CD8-positive, alpha-beta memory T cell (primary cell): ENCODE data around the gene HSH2D. TPM values are rescaled to one million over a fixed set of nuclear protein-coding genes. Genes with fewer than 3 reads are reported as not detected.
A peak's percentile ranks its signal among the peaks of the same experiment; 100 is the strongest.

Experiments used
- CTCF ChIA-PET: fragments of 350-600 bp; sonication (Branson Sonifier 250); formaldehyde crosslinking; loops from one replicate; lab custom pipeline; 2021; ENCODE audit warnings: antibody characterized with exemption; lab: Charles Lee
- POLR2A ChIA-PET: fragments of 350-600 bp; sonication (Branson Sonifier 250); formaldehyde crosslinking; loops from one replicate; lab custom pipeline; 2021; ENCODE audit warnings: antibody characterized with exemption; lab: Charles Lee
- DNase-seq, 5 donors: peaks; one replicate each; pipeline versions ENCODE4 v3.0.0 to v3.0.0-alpha.2; 2020 to 2022; ENCODE audit warnings: mixed read lengths in 1 of 5
- H3K27ac ChIP-seq: one replicate; pipeline ENCODE4 v1.7.0; 2013; ENCODE audit warnings: low read depth, mild to moderate bottlenecking, low read length, moderate library complexity
- H3K27me3 ChIP-seq: 2 replicates; pipeline ENCODE4 v1.7.0; 2013; ENCODE audit warnings: low read length, mild to moderate bottlenecking; ENCODE audit not compliant: insufficient read depth, poor library complexity, severe bottlenecking
- H3K36me3 ChIP-seq: 2 replicates; pipeline ENCODE4 v1.7.0; 2013; ENCODE audit warnings: mild to moderate bottlenecking, low read length, moderate library complexity; ENCODE audit not compliant: insufficient read depth
- H3K4me1 ChIP-seq: 2 replicates; pipeline ENCODE4 v1.7.0; 2013; ENCODE audit warnings: mild to moderate bottlenecking, low read length, moderate library complexity; ENCODE audit not compliant: insufficient read depth
- H3K4me3 ChIP-seq: 2 replicates; pipeline ENCODE4 v1.7.0; 2013; ENCODE audit warnings: mild to moderate bottlenecking, low read length
- H3K9me3 ChIP-seq: 2 replicates; pipeline ENCODE4 v1.7.0; 2013; ENCODE audit warnings: mild to moderate bottlenecking, low read length
- H3K27ac Mint-ChIP-seq, 8 donors: one replicate each; pipeline ENCODE4 v1.8.0; 2020 to 2021; ENCODE audit warnings: mixed read lengths in 8 of 8, mild to moderate bottlenecking in 6 of 8, inconsistent platforms in 3 of 8, moderate library complexity in 3 of 8
- H3K27me3 Mint-ChIP-seq, 2 donors: one replicate each; pipeline ENCODE4 v1.8.0; 2020 to 2021; ENCODE audit warnings: mixed read lengths in 2 of 2, mild to moderate bottlenecking in 1 of 2, moderate library complexity in 1 of 2
- H3K36me3 Mint-ChIP-seq, 3 donors: one replicate each; pipeline ENCODE4 v1.8.0; 2020 to 2021; ENCODE audit warnings: mixed read lengths in 3 of 3, inconsistent platforms in 1 of 3, mild to moderate bottlenecking in 1 of 3
- H3K4me1 Mint-ChIP-seq, 3 donors: one replicate each; pipeline ENCODE4 v1.8.0; 2020 to 2021; ENCODE audit warnings: mixed read lengths in 3 of 3, inconsistent platforms in 1 of 3, mild to moderate bottlenecking in 1 of 3
- H3K4me3 Mint-ChIP-seq, 7 donors: one replicate each; pipeline ENCODE4 v1.8.0; 2020 to 2021; ENCODE audit warnings: mixed read lengths in 7 of 7, mild to moderate bottlenecking in 6 of 7, moderate library complexity in 4 of 7, inconsistent platforms in 2 of 7
- H3K9me3 Mint-ChIP-seq, 5 donors: one replicate each; pipeline ENCODE4 v1.8.0; 2020 to 2022; ENCODE audit warnings: mixed read lengths in 5 of 5, mild to moderate bottlenecking in 3 of 5, moderate library complexity in 2 of 5, inconsistent platforms in 1 of 5
- polyA plus RNA-seq: library from polyadenylated mRNA; unstranded; fragments of 300-500 nt; fragmentation: Illumina TruSeq; gene quantifications from one replicate; pipeline ENCODE4 v1.2.3, GENCODE V29; 2021
- total RNA-seq, 2 experiments: library from RNA; stranded (reverse); gene quantifications; one replicate each; pipeline ENCODE4 v1.2.3, GENCODE V29; 2021

The HSH2D gene
- total and polyA plus RNA-seq, 3 experiments from 2014 or later, result 8.6 to 12.8 (median 9.3) TPM

DNA sequence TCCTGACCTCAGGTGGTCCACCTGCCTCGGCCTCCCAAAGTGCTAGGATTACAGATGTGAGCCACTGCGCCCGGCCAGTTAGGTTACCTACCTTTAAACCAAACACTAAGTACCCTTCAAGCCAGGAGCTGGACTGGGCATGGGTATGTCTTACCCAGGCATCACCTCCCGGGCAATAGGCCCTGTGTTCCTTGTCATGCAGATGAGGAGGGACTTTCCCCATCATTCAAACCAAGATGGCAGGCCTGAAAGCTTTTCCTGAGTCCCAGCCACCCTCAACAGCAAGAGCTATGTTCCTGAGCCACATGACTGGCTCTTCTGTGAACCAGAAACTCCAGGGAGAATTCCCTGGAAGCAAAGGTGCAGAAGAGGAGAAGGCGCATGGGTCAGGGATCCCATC is 22.3 kb upstream of the HSH2D start:
- Histone ChIP-seq H3K4me1 (peaks cover 20% of the 10 kb centered on the region), H3K27me3 (no peaks in the 10 kb centered on the region), H3K9me3 (no peaks in the 10 kb centered on the region), H3K27ac (no peak overlapping the region), H3K4me3 (no peak overlapping the region), H3K36me3 (peaks cover 42% of the 10 kb centered on the region)
- peak overlapping the region in 2 of 8 donors; percentile 57 to 58 for H3K27ac Mint-ChIP-seq
- DNase-seq, result no peak
- H3K36me3 Mint-ChIP-seq, result peaks cover 0 to 87% (median 12%) of the 10 kb centered on the region in 3 donors
- ChIA-PET POLR2A (no interaction called here), CTCF (interaction anchor here (0.9 kb wide), 1 partner anchor 80 kb away, joined by 3 read pairs; no protein-coding TSS in a partner anchor)
- H3K27me3 Mint-ChIP-seq, result no peaks in the 10 kb centered on the region
- H3K4me3 Mint-ChIP-seq, result no peak overlapping the region
- H3K4me1 Mint-ChIP-seq, result peaks cover 25 to 51% (median 27%) of the 10 kb centered on the region in 3 donors
- H3K9me3 Mint-ChIP-seq, result no peaks in the 10 kb centered on the region

DNA sequence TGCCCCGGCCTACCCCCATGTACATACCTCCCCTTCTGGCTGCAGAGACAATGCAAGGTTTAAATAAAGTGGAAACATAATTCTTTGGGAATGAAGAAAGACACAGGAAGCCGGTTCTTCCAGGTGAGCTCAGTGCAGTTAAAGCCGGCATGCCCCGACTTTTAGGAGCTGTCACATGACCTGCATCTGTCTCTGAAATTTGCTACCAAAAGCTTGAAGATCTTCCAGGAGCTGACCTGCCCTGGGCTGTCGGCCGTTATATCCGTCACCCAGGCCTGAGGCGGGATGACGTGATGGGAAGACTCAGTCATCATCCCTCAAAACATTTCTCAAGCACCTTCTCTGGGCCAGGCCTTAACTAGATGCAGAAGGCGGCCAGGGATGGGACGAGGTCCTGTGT is 21.5 kb upstream of the HSH2D start:
- H3K27me3 Mint-ChIP-seq, result no peaks in the 10 kb centered on the region
- H3K4me3 Mint-ChIP-seq, result no peak overlapping the region
- no peaks in the 10 kb centered on the region for H3K9me3 ChIP-seq
- POLR2A ChIA-PET, result interaction anchor here (1.0 kb wide), 1 partner anchor 22 kb away, joined by 3 read pairs; the partner anchor contains the start of gene HSH2D
- H3K4me1 ChIP-seq, result peaks cover 19% of the 10 kb centered on the region
- H3K9me3 Mint-ChIP-seq, result no peaks in the 10 kb centered on the region
- CTCF ChIA-PET, result interaction anchor here (1.2 kb wide), 1 partner anchor 10 kb away, joined by 4 read pairs; the partner anchor contains the start of gene RAB8A
- peaks cover 22 to 45% (median 24%) of the 10 kb centered on the region in 3 donors for H3K4me1 Mint-ChIP-seq
- peak overlapping the region in 3 of 8 donors; percentile 40 to 80 (median 74) for H3K27ac Mint-ChIP-seq
- H3K27me3 ChIP-seq, result no peaks in the 10 kb centered on the region
- DNase-seq, result no peak
- no peak overlapping the region for H3K27ac ChIP-seq
- peaks cover 48% of the 10 kb centered on the region for H3K36me3 ChIP-seq
- H3K36me3 Mint-ChIP-seq, result peaks cover 0 to 90% (median 15%) of the 10 kb centered on the region in 3 donors
- no peak overlapping the region for H3K4me3 ChIP-seq

DNA sequence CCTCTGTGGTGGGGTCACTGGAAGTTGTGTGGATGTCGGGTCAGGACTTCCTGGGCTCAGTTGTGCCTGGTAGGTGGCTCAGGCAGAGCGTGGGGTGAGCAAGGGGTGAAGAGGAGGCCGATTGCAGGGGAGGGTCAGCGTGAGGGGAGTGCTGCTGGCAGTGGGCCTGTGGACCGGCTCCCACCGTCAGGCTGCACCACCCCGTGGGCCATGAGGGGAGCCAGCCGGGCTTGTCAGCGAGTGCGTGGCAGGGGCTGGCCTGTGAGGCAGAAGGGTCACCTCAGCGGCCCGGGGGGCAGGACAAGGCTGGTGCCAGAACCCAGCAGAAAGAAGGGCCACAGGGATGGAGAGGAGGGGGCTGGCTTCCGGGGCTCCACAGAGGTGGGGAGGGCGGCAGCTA is 18.5 kb upstream of the HSH2D start:
- H3K36me3 Mint-ChIP-seq, result peaks cover under 1 to 92% (median 20%) of the 10 kb centered on the region in 3 donors
- Histone ChIP-seq H3K4me1 (no peaks in the 10 kb centered on the region), H3K9me3 (no peaks in the 10 kb centered on the region), H3K27ac (no peak overlapping the region), H3K4me3 (no peak overlapping the region), H3K36me3 (peaks cover 69% of the 10 kb centered on the region), H3K27me3 (no peaks in the 10 kb centered on the region)
- no peaks in the 10 kb centered on the region for H3K9me3 Mint-ChIP-seq
- DNase-seq, result no peak
- H3K4me1 Mint-ChIP-seq, result peaks cover 0 to 15% (median 2%) of the 10 kb centered on the region in 3 donors
- H3K4me3 Mint-ChIP-seq, result no peak overlapping the region
- CTCF ChIA-PET, result interaction anchor here (1.5 kb wide), 1 partner anchor 12 kb away, joined by 3 read pairs; no protein-coding TSS in a partner anchor
- POLR2A ChIA-PET, result interaction anchor here (0.5 kb wide), 1 partner anchor 368 kb away, joined by 3 read pairs; no protein-coding TSS in a partner anchor
- no peaks in the 10 kb centered on the region for H3K27me3 Mint-ChIP-seq
- peak overlapping the region in 1 of 8 donors; percentile 64 for H3K27ac Mint-ChIP-seq

DNA sequence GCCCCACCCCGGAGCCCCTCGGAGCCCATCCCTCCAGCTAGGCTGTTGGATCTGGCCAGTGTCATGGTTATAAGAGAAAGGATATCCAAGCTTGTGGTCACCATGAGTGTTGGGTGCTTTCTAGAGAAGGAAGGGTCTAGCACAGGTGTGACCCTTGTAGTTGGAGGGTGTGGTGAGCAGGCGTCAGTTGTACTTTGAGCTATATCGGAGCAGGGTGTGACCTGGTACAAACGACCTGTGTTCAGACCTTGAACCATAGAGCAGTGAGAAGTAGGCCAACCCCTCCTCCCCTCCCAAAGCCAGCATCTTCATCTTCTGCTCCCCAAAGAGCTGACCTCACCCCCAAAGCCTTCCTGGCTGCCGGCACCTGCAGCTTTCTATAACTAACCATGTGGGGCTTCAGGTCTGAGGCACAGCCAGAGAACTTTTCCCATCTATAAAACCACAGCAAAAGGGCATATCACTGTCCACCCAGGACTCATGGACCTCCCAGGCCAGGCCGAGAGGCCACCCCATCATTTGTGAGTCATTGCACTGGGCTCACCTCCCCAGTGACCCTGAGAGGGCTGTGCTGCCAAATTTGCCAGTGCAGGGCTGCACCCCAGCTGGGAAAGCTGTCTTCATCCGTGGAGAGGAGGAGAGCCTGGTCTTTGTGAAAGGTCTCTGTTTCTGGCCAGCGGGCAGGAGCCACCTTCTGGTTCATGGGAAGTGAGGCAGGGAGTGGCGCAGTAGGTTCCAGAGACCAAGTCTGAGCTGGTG is 17.6 kb upstream of the HSH2D start:
- peak overlapping the region in 4 of 8 donors; percentile 24 to 91 (median 59) for H3K27ac Mint-ChIP-seq
- ChIA-PET CTCF (interaction anchor here (1.2 to 1.5 kb wide), 2 partner anchors 13 to 63 kb away, joined by 3 read pairs; no protein-coding TSS in a partner anchor), POLR2A (interaction anchor here (0.5 kb wide), 1 partner anchor 367 kb away, joined by 3 read pairs; no protein-coding TSS in a partner anchor)
- no peaks in the 10 kb centered on the region for H3K9me3 ChIP-seq
- peaks cover 0 to 9% (median 2%) of the 10 kb centered on the region in 3 donors for H3K4me1 Mint-ChIP-seq
- no peak for DNase-seq
- H3K27me3 ChIP-seq, result no peaks in the 10 kb centered on the region
- no peak overlapping the region for H3K4me3 Mint-ChIP-seq
- H3K9me3 Mint-ChIP-seq, result no peaks in the 10 kb centered on the region
- H3K27me3 Mint-ChIP-seq, result no peaks in the 10 kb centered on the region
- H3K4me1 ChIP-seq, result no peaks in the 10 kb centered on the region
- peaks cover 71% of the 10 kb centered on the region for H3K36me3 ChIP-seq
- no peak overlapping the region for H3K4me3 ChIP-seq
- H3K27ac ChIP-seq, result no peak overlapping the region
- peaks cover 5 to 94% (median 24%) of the 10 kb centered on the region in 3 donors for H3K36me3 Mint-ChIP-seq

DNA sequence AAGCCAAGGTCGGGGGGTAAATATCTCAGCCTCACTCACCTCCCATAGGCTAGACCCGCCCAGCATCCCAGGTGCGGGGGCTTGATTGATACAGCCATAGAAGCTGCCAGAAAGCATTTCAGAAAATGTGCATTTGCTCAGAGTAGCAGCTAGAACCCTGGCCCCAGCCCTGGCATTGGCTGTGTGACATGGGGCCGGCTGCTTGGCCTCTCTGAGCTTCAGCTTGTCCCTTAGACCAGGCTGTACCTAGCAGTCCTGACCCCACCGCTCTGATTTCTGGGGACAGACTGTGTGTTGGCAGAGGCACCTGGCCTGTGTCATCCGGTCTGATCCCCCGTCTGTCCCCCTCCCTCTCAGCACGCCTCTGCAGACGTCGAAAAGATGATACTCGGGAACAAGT is 16.4 kb upstream of the HSH2D start:
- H3K27me3 ChIP-seq, result no peaks in the 10 kb centered on the region
- Mint-ChIP-seq H3K4me1 (peaks cover 0 to 2% (median 2%) of the 10 kb centered on the region in 3 donors), H3K9me3 (no peaks in the 10 kb centered on the region), H3K27me3 (no peaks in the 10 kb centered on the region), H3K4me3 (no peak overlapping the region), H3K27ac (peak overlapping the region in 2 of 8 donors; percentile 27 to 94), H3K36me3 (peaks cover 17 to 94% (median 28%) of the 10 kb centered on the region in 3 donors)
- no peak for DNase-seq
- H3K4me3 ChIP-seq, result no peak overlapping the region
- ChIA-PET POLR2A (interaction anchor here (0.7 kb wide), 1 partner anchor 22 kb away, joined by 3 read pairs; no protein-coding TSS in a partner anchor), CTCF (no interaction called here)
- H3K4me1 ChIP-seq, result no peaks in the 10 kb centered on the region
- peaks cover 68% of the 10 kb centered on the region for H3K36me3 ChIP-seq
- H3K27ac ChIP-seq, result no peak overlapping the region
- no peaks in the 10 kb centered on the region for H3K9me3 ChIP-seq

DNA sequence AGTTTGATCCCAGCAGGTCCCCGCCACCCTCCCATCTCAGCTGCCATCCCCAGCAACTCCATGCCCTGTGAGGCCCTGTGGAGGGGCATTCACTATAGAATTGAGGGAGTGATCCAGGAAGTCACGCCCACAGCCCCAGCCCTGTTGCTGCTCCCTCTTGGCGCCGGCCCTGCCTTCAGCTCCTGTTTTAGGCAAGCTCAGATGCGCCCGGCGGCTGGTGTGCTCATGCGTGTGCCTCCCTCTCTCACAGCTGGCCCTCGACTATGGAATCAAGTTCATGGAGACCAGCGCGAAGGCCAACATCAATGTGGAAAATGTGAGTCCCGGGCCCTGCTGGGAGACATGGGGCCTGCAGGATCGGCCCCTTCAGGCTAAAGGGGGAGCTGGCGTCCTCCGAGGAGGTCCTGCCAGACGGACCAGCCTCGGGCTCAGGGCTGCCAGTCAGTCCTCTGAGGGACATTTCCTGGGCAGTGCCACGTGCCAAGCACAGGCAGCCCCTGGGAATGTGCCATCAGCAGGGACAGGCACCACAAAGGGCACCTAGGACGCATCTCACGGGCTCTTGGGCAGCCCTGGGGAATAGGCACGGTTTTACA is 15.6 kb upstream of the HSH2D start:
- H3K36me3 ChIP-seq, result peaks cover 72% of the 10 kb centered on the region
- Mint-ChIP-seq H3K27ac (no peak overlapping the region), H3K4me3 (no peak overlapping the region), H3K4me1 (peaks cover 0 to 2% (median 2%) of the 10 kb centered on the region in 3 donors), H3K9me3 (no peaks in the 10 kb centered on the region), H3K27me3 (no peaks in the 10 kb centered on the region), H3K36me3 (peaks cover 22 to 94% (median 32%) of the 10 kb centered on the region in 3 donors)
- DNase-seq, result no peak
- no peak overlapping the region for H3K27ac ChIP-seq
- H3K4me1 ChIP-seq, result no peaks in the 10 kb centered on the region
- CTCF ChIA-PET, result interaction anchor here (1.0 kb wide), 1 partner anchor 54 kb away, joined by 3 read pairs; no protein-coding TSS in a partner anchor
- H3K27me3 ChIP-seq, result no peaks in the 10 kb centered on the region
- no peak overlapping the region for H3K4me3 ChIP-seq
- no peaks in the 10 kb centered on the region for H3K9me3 ChIP-seq
- POLR2A ChIA-PET, result interaction anchor here (0.8 kb wide), 1 partner anchor 15 kb away, joined by 3 read pairs; no protein-coding TSS in a partner anchor

DNA sequence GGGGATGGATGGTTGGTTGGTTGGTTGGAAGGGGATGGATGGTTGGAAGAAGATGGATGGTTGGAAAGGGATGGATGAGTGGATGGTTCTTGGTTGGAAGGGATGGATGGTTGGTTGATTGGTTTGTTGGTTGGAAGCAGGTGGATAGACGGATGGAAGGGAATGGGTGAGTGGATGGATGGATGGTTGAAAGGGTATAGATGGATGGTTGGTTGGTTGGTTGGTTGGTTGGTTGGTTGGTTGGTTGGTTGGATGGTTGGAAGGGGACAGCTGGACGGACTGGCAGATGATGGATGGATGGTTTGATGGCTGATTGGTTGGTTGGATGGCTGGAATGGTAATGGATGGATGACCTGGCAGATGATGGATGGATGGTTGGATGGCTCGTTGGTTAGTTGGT is 11.8 kb upstream of the HSH2D start:
- Histone ChIP-seq H3K4me3 (no peak overlapping the region), H3K4me1 (peaks cover 2% of the 10 kb centered on the region), H3K27ac (no peak overlapping the region), H3K36me3 (peaks cover 51% of the 10 kb centered on the region), H3K27me3 (no peaks in the 10 kb centered on the region), H3K9me3 (no peaks in the 10 kb centered on the region)
- peak overlapping the region in 3 of 8 donors; percentile 1 to 73 (median 5) for H3K27ac Mint-ChIP-seq
- H3K4me3 Mint-ChIP-seq, result no peak overlapping the region
- DNase-seq, result no peak
- ChIA-PET POLR2A (no interaction called here), CTCF (interaction anchor here (0.6 kb wide), 1 partner anchor 50 kb away, joined by 4 read pairs; no protein-coding TSS in a partner anchor)
- no peaks in the 10 kb centered on the region for H3K9me3 Mint-ChIP-seq
- H3K4me1 Mint-ChIP-seq, result peaks cover 2 to 12% (median 10%) of the 10 kb centered on the region in 3 donors
- no peaks in the 10 kb centered on the region for H3K27me3 Mint-ChIP-seq
- peaks cover 31 to 77% (median 35%) of the 10 kb centered on the region in 3 donors for H3K36me3 Mint-ChIP-seq
